H1 (cell line): Measurements from ENCODE around the gene SLC35B2. TPM values are rescaled to one million over a fixed set of nuclear protein-coding genes. Genes with fewer than 3 reads are reported as not detected.

Source experiments
- ATF3 ChIP-seq: IDR thresholded peaks from 2 replicates; pipeline ENCODE4 v1.6.1; 2011; ENCODE audit warnings: low read depth, mild to moderate bottlenecking, low read length; ENCODE audit not compliant: insufficient read depth
- BACH1 ChIP-seq: IDR thresholded peaks from 2 replicates; pipeline ENCODE4 v1.6.1; 2012; ENCODE audit warnings: low read length, improper control_type of control experiment
- CHD7 ChIP-seq: fragments of 300-600 bp; sonication (generic); IDR thresholded peaks from 2 replicates; pipeline ENCODE4 v1.7.1; 2012; ENCODE audit warnings: low read length, moderate library complexity, mild to moderate bottlenecking, inconsistent platforms; ENCODE audit not compliant: insufficient replicate concordance
- NANOG ChIP-seq: IDR thresholded peaks from 2 replicates; pipeline ENCODE4 v1.6.1; 2011; ENCODE audit warnings: low read length, low read depth, mild to moderate bottlenecking, inconsistent platforms; ENCODE audit not compliant: insufficient read depth, poor library complexity, severe bottlenecking
- POLR2A ChIP-seq, 2 experiments: IDR thresholded peaks; 1 replicate in 1 of 2; 2 replicates in 1 of 2; pipeline ENCODE4 v1.6.1; 2011; ENCODE audit warnings: low read depth in 2 of 2, low read length in 2 of 2, mild to moderate bottlenecking in 2 of 2; ENCODE audit errors: control extremely low read depth in 1 of 2
- polyA plus RNA-seq, 7 experiments: library from polyadenylated mRNA; depleted of rRNA in 3 of 7; stranded (reverse) in 5 of 7; unstranded in 2 of 7; fragments of >200 nt in 5 of 7; fragments of 200-250 nt in 2 of 7; gene quantifications; 1 replicate in 5 of 7; 2 replicates in 1 of 7; 4 replicates in 1 of 7; pipeline versions ENCODE4 v1.2.1 to v1.2.3, GENCODE V29; 2011 to 2013; ENCODE audit warnings: missing spikeins in 2 of 7, mixed read lengths in 2 of 7
- total RNA-seq: library from RNA; stranded (reverse); fragmentation: NEBNext Ultra II Directional; extraction: Animal tissue kit (Norgen Biotek cat#: 25700); gene quantifications from 2 replicates; pipeline ENCODE4 v1.2.1, GENCODE V29; 2021

The SLC35B2 gene
- total and polyA plus RNA-seq, 2 of the 8 experiments (the other 6 are each of a cell fraction or from before 2014, with no cell fraction given), result 29.5 to 65.0 TPM

- TF ChIP-seq CHD7 (no peak), BACH1 (no peak), ATF3 (no peak), POLR2A (IDR thresholded peaks at IDR 0.05; ENCODE audit: control extremely low read depth in 1 of 2, low read depth in 2 of 2, low read length in 2 of 2) (peak in 1 of 2 experiments; percentile 5; a peak in 1 of 3 replicates), NANOG (no peak)
Measured at GRCh38 chr6:44216677-44217331, 40.5 kb downstream of the SLC35B2 start, which contains the start of gene MYMX (continued).
